Hepatocyte (in vitro differentiated cells): ENCODE measurements around the gene GSC2. TPM values are rescaled to one million over a fixed set of nuclear protein-coding genes. Genes with fewer than 3 reads are reported as not detected.
A peak's percentile ranks its signal among the peaks of the same experiment; 100 is the strongest.

Experiments used
- DNase-seq: peaks from one replicate; pipeline ENCODE4 v3.0.0-alpha.2; 2016; ENCODE audit warnings: low spot score
- H2AFZ ChIP-seq: fragments of 200-600 bp; sonication (generic); 2 replicates; pipeline ENCODE4 v1.6.0; 2016; ENCODE audit warnings: antibody characterized with exemption, mild to moderate bottlenecking
- H3K27ac ChIP-seq: fragments of 200-600 bp; sonication (generic); 2 replicates; pipeline ENCODE4 v1.5.1; 2016; ENCODE audit warnings: mild to moderate bottlenecking
- H3K27me3 ChIP-seq: fragments of 200-600 bp; sonication (generic); 2 replicates; pipeline ENCODE4 v1.6.1; 2016
- H3K36me3 ChIP-seq: fragments of 200-600 bp; sonication (generic); replicated peaks from 2 replicates; pipeline ENCODE4 v1.5.1; 2016; ENCODE audit warnings: low read depth; ENCODE audit not compliant: insufficient read depth
- H3K4me1 ChIP-seq: fragments of 200-600 bp; sonication (generic); 2 replicates; pipeline ENCODE4 v1.5.1; 2016; ENCODE audit warnings: mild to moderate bottlenecking, moderate library complexity; ENCODE audit not compliant: insufficient read depth
- H3K4me2 ChIP-seq: fragments of 200-600 bp; sonication (generic); 2 replicates; pipeline ENCODE4 v1.6.0; 2016
- H3K4me3 ChIP-seq: fragments of 200-600 bp; sonication (generic); 2 replicates; pipeline ENCODE4 v1.5.1; 2016; ENCODE audit warnings: mild to moderate bottlenecking
- H3K79me2 ChIP-seq: fragments of 200-600 bp; sonication (generic); 2 replicates; pipeline ENCODE4 v1.6.0; 2017; ENCODE audit warnings: mild to moderate bottlenecking
- H3K9me2 ChIP-seq: fragments of 200-600 bp; sonication (generic); replicated peaks from 2 replicates; pipeline ENCODE4 v1.6.0; 2017; ENCODE audit warnings: mild to moderate bottlenecking; ENCODE audit not compliant: insufficient read depth
- H3K9me3 ChIP-seq: fragments of 200-600 bp; sonication (generic); 2 replicates; pipeline ENCODE4 v1.5.1; 2016; ENCODE audit warnings: low read depth, mild to moderate bottlenecking
- H4K20me1 ChIP-seq: fragments of 200-600 bp; sonication (generic); 2 replicates; pipeline ENCODE4 v1.6.0; 2016; ENCODE audit warnings: mild to moderate bottlenecking; ENCODE audit not compliant: insufficient read depth, poor library complexity, severe bottlenecking
- CTCF ChIP-seq: fragments of 200-600 bp; sonication (generic); IDR thresholded peaks from 2 replicates; pipeline ENCODE4 v1.5.1; 2016; ENCODE audit warnings: antibody characterized with exemption, mild to moderate bottlenecking; ENCODE audit not compliant: poor library complexity
- EZH2 ChIP-seq: fragments of 200-600 bp; sonication (generic); IDR thresholded peaks from 2 replicates; pipeline ENCODE4 v1.6.1; 2016; ENCODE audit warnings: antibody characterized with exemption, mild to moderate bottlenecking, borderline replicate concordance
- EZH2phosphoT487 ChIP-seq: fragments of 200-600 bp; sonication (generic); IDR thresholded peaks from one replicate; pipeline ENCODE4 v1.6.1; 2018; ENCODE audit warnings: antibody characterized with exemption, mild to moderate bottlenecking, low read depth, moderate library complexity; ENCODE audit not compliant: unreplicated experiment, severe bottlenecking
- WGBS: methylation state at CpG from one replicate; pipeline ENCODE4 v1.1.6; 2016; ENCODE audit warnings: low lambda C conversion rate; ENCODE audit errors: missing lambda C conversion rate; 5-methylcytosine and 5-hydroxymethylcytosine counted together
- polyA plus RNA-seq: library from polyadenylated mRNA; unstranded; fragments of >200 nt; fragmentation: Nextera tagmentation; extraction: Ambion mirVana; gene quantifications from 2 replicates; pipeline ENCODE4 v1.2.1, GENCODE V29; 2016
- total RNA-seq: library from RNA; depleted of rRNA; stranded (reverse); fragments of >200 nt; gene quantifications from 2 replicates; pipeline ENCODE4 v1.2.3, GENCODE V29; 2014

The GSC2 gene
- total and polyA plus RNA-seq, 2 experiments from 2014 or later = not detected

DNA sequence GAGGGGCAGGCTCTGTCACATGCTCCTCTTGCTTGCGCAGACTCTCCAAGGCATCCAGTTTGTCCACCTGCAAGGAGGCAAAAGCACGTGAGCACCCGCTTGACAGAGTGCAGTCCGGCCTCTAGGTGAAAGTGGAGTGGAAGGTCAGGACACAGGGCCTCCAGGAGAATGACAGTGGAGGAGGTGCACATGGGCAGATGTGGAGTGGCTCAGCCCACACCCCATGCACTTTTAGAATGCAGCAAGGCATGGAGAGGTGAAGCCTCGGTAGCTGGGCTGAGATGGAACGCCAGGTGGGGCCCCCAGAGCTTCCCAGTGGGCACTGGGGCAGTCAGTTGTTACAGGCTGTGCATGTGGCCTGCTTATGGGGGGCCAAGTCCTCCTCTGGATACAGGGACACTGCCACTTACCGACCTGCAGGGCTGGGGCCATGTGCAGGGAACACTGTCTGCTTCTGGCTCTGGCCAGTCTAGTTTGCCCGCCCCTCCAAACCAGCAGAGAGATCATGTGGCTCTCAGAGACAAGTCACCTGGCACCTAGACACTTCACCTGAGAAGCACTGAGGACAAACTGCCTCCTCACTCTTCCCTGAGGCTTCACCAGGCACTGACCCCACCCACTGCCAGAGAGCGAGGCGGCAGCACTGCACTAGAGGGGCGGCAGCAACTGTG lies 30.8 kb upstream of the GSC2 start:
- H4K20me1 ChIP-seq = peaks cover 16% of the 10 kb centered on the region
- H3K4me3 ChIP-seq = no peak overlapping the region
- no peak overlapping the region for H3K27ac ChIP-seq
- H3K79me2 ChIP-seq = peaks cover 21% of the 10 kb centered on the region
- TF ChIP-seq CTCF (no peak), EZH2phosphoT487 (no peak), EZH2 (no peak)
- no peaks in the 10 kb centered on the region for H3K9me3 ChIP-seq
- H3K36me3 ChIP-seq = no peaks in the 10 kb centered on the region
- no peak overlapping the region for H3K4me2 ChIP-seq
- no peaks in the 10 kb centered on the region for H3K9me2 ChIP-seq
- DNase-seq = peak; percentile 6
- H2AFZ ChIP-seq = no peak overlapping the region
- 95% methylated on average over 11 of the region's 11 CpGs for WGBS
- H3K27me3 ChIP-seq = no peaks in the 10 kb centered on the region
- H3K4me1 ChIP-seq = peaks cover 21% of the 10 kb centered on the region

DNA sequence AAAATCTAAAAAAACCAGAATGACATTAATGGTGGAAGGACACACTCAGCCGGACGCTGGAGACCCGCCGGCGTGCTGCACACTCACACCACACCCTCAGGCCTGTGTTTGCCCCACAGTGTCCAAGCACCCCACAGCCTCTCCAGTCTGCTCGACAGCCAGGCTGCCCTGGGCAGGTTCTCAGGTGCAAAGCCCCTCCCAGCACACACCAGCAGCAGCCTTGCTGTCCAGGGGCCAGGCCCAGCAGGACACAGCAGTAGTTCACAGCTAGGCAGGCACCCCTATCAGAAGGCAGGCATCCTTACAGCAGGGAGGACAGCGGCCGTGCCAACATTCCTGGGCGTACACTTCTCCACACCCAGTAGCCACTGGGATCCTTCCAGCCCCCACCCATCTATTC lies 30.1 kb upstream of the GSC2 start:
- no peak overlapping the region for H3K4me2 ChIP-seq

DNA sequence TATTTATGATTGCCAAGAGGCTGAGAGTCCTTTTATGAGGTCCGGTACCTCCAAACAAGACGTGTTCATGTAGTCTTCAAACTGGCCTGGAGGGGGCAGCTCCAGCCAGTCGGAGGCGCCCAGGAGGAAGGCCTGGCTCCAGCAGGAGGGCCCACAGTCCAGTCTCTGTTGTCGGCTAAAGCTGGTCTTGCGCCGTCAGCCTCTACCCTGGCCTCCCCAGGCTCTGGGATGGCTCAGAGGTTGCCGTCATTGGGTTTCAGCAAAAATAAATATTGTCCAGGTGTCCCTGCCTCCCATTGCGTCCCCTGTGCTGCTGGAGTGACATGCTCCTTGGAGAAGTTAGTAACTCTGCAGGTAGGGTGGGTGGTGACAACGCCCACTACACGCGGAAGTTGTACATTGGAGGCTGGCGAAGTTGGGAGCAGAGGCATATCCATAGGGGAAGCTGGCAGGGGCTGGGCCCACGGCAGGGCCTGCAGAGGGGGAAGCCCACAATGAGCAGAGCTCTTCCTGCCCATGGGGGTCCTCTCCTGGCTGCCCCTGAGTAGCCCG lies 29.5 kb upstream of the GSC2 start:
- H3K4me2 ChIP-seq = peak overlapping the region; percentile 93
- H3K27ac ChIP-seq = peak overlapping the region; percentile 99
- no peaks in the 10 kb centered on the region for H3K9me2 ChIP-seq
- H2AFZ ChIP-seq = peak overlapping the region; percentile 50
- TF ChIP-seq EZH2phosphoT487 = no peak
- TF ChIP-seq EZH2 = no peak
- TF ChIP-seq CTCF = peak; percentile 80
- WGBS = 36% methylated on average over 15 of the region's 15 CpGs
- H3K9me3 ChIP-seq = no peaks in the 10 kb centered on the region
- peaks cover 25% of the 10 kb centered on the region for H3K79me2 ChIP-seq
- H3K27me3 ChIP-seq = no peaks in the 10 kb centered on the region
- H3K4me1 ChIP-seq = peaks cover 24% of the 10 kb centered on the region
- peak; percentile 92 for DNase-seq
- H4K20me1 ChIP-seq = peaks cover 22% of the 10 kb centered on the region
- no peaks in the 10 kb centered on the region for H3K36me3 ChIP-seq
- H3K4me3 ChIP-seq = peak overlapping the region; percentile 40

More for the DNA sequence above, 30.1 kb upstream of the GSC2 start:
- 97% methylated on average over 9 of the region's 9 CpGs for WGBS
- peaks cover 21% of the 10 kb centered on the region for H3K4me1 ChIP-seq
- peaks cover 21% of the 10 kb centered on the region for H3K79me2 ChIP-seq
- peak overlapping the region; percentile 99 for H3K27ac ChIP-seq
- no peak overlapping the region for H3K4me3 ChIP-seq
- TF ChIP-seq EZH2 (no peak), CTCF (no peak), EZH2phosphoT487 (no peak)
- peaks cover 22% of the 10 kb centered on the region for H4K20me1 ChIP-seq
- H3K27me3 ChIP-seq = no peaks in the 10 kb centered on the region
- H3K9me3 ChIP-seq = no peaks in the 10 kb centered on the region
- no peak overlapping the region for H2AFZ ChIP-seq
- H3K36me3 ChIP-seq = no peaks in the 10 kb centered on the region
- no peaks in the 10 kb centered on the region for H3K9me2 ChIP-seq
- DNase-seq = no peak
